ENCODE results near the gene POLR1H. TPM values are rescaled to one million over a fixed set of nuclear protein-coding genes. Genes with fewer than 3 reads are reported as not detected.

Gene POLR1H
- total RNA-seq, 1 donor from 2014 or later = 20.3 TPM

GRCh38 chr6:30104661-30105060, 43.6 kb downstream of the POLR1H start:
- ATAC-seq = no peak
- TF ChIP-seq, protein P1, sequence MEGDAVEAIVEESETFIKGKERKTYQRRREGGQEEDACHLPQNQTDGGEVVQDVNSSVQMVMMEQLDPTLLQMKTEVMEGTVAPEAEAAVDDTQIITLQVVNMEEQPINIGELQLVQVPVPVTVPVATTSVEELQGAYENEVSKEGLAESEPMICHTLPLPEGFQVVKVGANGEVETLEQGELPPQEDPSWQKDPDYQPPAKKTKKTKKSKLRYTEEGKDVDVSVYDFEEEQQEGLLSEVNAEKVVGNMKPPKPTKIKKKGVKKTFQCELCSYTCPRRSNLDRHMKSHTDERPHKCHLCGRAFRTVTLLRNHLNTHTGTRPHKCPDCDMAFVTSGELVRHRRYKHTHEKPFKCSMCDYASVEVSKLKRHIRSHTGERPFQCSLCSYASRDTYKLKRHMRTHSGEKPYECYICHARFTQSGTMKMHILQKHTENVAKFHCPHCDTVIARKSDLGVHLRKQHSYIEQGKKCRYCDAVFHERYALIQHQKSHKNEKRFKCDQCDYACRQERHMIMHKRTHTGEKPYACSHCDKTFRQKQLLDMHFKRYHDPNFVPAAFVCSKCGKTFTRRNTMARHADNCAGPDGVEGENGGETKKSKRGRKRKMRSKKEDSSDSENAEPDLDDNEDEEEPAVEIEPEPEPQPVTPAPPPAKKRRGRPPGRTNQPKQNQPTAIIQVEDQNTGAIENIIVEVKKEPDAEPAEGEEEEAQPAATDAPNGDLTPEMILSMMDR (IDR thresholded peaks at IDR 0.05) = no peak
- H3K9me3 ChIP-seq = no peaks in the 10 kb centered on the region
- no peak overlapping the region for H3K4me3 ChIP-seq
- H3K36me3 ChIP-seq = no peaks in the 10 kb centered on the region
- H3K27me3 ChIP-seq = peaks cover 31% of the 10 kb centered on the region
- intact Hi-C loops (cut with DNase I) = no loop called here
- H3K27ac ChIP-seq = no peak overlapping the region
- DNase-seq = no peak
- peaks cover 30% of the 10 kb centered on the region for H3K4me1 ChIP-seq

- DNase-seq (no peak), ATAC-seq (no peak)
- Histone ChIP-seq H3K4me1 (no peaks in the 10 kb centered on the region), H3K9me3 (no peaks in the 10 kb centered on the region), H3K36me3 (no peaks in the 10 kb centered on the region), H3K4me3 (no peak overlapping the region), H3K27me3 (peaks cover 47% of the 10 kb centered on the region), H3K27ac (no peak overlapping the region)
- intact Hi-C loops (cut with DNase I) = no loop called here
- TF ChIP-seq, protein P1 (IDR thresholded peaks at IDR 0.05) = no peak
Measured at GRCh38 chr6:30111266-30111856, 50.3 kb downstream of the POLR1H start.

DNA sequence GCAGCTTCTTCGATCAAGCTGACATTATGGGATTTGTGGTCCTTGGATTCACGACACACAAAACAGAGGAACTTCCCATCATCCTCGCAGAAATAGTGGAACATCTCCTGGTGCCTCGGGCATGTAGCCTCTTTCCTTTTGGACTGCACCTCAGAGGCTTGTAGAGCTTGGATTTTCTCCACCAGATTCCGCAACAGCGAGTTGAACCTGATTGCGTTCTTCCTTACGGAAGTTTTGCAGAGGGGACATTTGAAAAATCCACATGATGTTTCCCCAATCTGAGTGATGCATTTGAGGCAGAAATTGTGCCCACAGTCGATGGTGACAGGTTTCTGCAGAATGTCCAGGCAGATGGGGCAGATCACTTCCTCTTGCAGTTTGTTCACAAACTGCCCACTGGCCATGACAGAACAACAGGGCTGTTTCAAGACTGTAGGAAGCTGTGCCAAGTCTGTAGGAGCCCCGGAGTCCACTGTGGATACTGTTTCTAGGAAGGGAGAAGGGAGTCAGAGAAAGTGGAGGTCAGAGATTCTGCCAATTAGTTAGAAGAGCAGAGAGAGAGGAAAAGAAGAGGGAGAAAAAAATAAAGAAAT, 51.4 kb downstream of the POLR1H start:
- no peaks in the 10 kb centered on the region for H3K9me3 ChIP-seq
- DNase-seq (no peak), ATAC-seq (peak; percentile 39)
- H3K27ac ChIP-seq = no peak overlapping the region
- TF ChIP-seq, protein P1 (IDR thresholded peaks at IDR 0.05) = no peak
- H3K27me3 ChIP-seq = peaks cover 54% of the 10 kb centered on the region
- intact Hi-C loops (cut with DNase I) = no loop called here
- H3K4me3 ChIP-seq = no peak overlapping the region
- no peaks in the 10 kb centered on the region for H3K36me3 ChIP-seq
- H3K4me1 ChIP-seq = no peaks in the 10 kb centered on the region

- DNase-seq = no peak
- Histone ChIP-seq H3K36me3 (no peaks in the 10 kb centered on the region), H3K9me3 (no peaks in the 10 kb centered on the region), H3K4me1 (no peaks in the 10 kb centered on the region), H3K27me3 (peaks cover 56% of the 10 kb centered on the region), H3K27ac (no peak within 1 kb of the TSS), H3K4me3 (no peak within 1 kb of the TSS)
- TF ChIP-seq, protein P1 (IDR thresholded peaks at IDR 0.05) = no peak
- peak; percentile 50 for ATAC-seq
- intact Hi-C loops (cut with DNase I) = no loop called here
Measured at GRCh38 chr6:30113003-30113759, 52.1 kb downstream of the POLR1H start, which contains the start of gene TRIM31. Gene TRIM31, minus strand, starts transcription at chr6:30113090. Its CDS starts 285 bp downstream, at chr6:30112805.

GRCh38 chr6:30113841-30114240, 52.8 kb downstream of the POLR1H start:
- intact Hi-C loops (cut with DNase I) = no loop called here
- TF ChIP-seq, protein P1 (IDR thresholded peaks at IDR 0.05) = no peak
- Histone ChIP-seq H3K4me1 (no peaks in the 10 kb centered on the region), H3K36me3 (no peaks in the 10 kb centered on the region), H3K27ac (no peak overlapping the region), H3K9me3 (no peaks in the 10 kb centered on the region), H3K4me3 (no peak overlapping the region), H3K27me3 (peaks cover 56% of the 10 kb centered on the region)
- DNase-seq = no peak
- ATAC-seq = no peak

Other genes starting within 250 kb of the POLR1H start
- gene HLA-G, start 233.4 kb upstream of the POLR1H start, total RNA-seq = 1.6 TPM
- gene HLA-A, start 118.7 kb upstream of the POLR1H start, total RNA-seq = 1,071 TPM
- gene PPP1R11, start 5.9 kb downstream of the POLR1H start, total RNA-seq = 62.6 TPM
- 2.4 TPM for gene RNF39, start 14.5 kb downstream of the POLR1H start, total RNA-seq
- gene TRIM31, start 51.8 kb downstream of the POLR1H start, total RNA-seq = 0.35 TPM
- gene TRIM40, start 74.9 kb downstream of the POLR1H start, total RNA-seq = not detected
- not detected for gene TRIM10, start 99.9 kb downstream of the POLR1H start, total RNA-seq
- not detected for gene TRIM15, start 102.3 kb downstream of the POLR1H start, total RNA-seq
- gene TRIM26, start 152.1 kb downstream of the POLR1H start, total RNA-seq = 48.1 TPM